Globus pallidus (tissue), 1 donor: ENCODE results near the gene LAMB4.

Experiments
- DNase-seq: peaks from one replicate; pipeline ENCODE4 v3.0.0-alpha.2; 2015; ENCODE audit warnings: low spot score

The LAMB4 gene

GRCh38 chr7:107996072-107996882 lies 133.9 kb downstream of the LAMB4 start:
- no peak for DNase-seq

- no peak for DNase-seq
These were observed 134.7 kb downstream of the LAMB4 start for GRCh38 chr7:107995184-107996071.

GRCh38 chr7:107994421-107995030 lies 135.6 kb downstream of the LAMB4 start:
- DNase-seq = no peak

- DNase-seq = no peak
These were observed 136.3 kb downstream of the LAMB4 start for GRCh38 chr7:107993891-107994291.

GRCh38 chr7:107989618-107990373 lies 140.4 kb downstream of the LAMB4 start:
- no peak for DNase-seq

GRCh38 chr7:107982918-107983389 lies 147.2 kb downstream of the LAMB4 start:
- DNase-seq = no peak

GRCh38 chr7:107982042-107982840 lies 147.9 kb downstream of the LAMB4 start:
- no peak for DNase-seq

- DNase-seq = no peak
These were observed 148.7 kb downstream of the LAMB4 start for GRCh38 chr7:107981466-107981865.

GRCh38 chr7:107980671-107981190 lies 149.4 kb downstream of the LAMB4 start:
- DNase-seq = no peak

GRCh38 chr7:107980171-107980570 lies 150.0 kb downstream of the LAMB4 start:
- no peak for DNase-seq

GRCh38 chr7:107978815-107979408 lies 151.2 kb downstream of the LAMB4 start:
- no peak for DNase-seq

- DNase-seq = no peak
These were observed 153.1 kb downstream of the LAMB4 start for GRCh38 chr7:107977048-107977447.

- no peak for DNase-seq
These were observed 153.5 kb downstream of the LAMB4 start for GRCh38 chr7:107976620-107977019.

- DNase-seq = no peak
These were observed 154.7 kb downstream of the LAMB4 start for GRCh38 chr7:107975394-107976013.

- DNase-seq = no peak
These were observed 156.3 kb downstream of the LAMB4 start for GRCh38 chr7:107973861-107974260.
